ENCODE results near the gene IL13RA2.

Gene IL13RA2, protein sequence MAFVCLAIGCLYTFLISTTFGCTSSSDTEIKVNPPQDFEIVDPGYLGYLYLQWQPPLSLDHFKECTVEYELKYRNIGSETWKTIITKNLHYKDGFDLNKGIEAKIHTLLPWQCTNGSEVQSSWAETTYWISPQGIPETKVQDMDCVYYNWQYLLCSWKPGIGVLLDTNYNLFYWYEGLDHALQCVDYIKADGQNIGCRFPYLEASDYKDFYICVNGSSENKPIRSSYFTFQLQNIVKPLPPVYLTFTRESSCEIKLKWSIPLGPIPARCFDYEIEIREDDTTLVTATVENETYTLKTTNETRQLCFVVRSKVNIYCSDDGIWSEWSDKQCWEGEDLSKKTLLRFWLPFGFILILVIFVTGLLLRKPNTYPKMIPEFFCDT

DNA sequence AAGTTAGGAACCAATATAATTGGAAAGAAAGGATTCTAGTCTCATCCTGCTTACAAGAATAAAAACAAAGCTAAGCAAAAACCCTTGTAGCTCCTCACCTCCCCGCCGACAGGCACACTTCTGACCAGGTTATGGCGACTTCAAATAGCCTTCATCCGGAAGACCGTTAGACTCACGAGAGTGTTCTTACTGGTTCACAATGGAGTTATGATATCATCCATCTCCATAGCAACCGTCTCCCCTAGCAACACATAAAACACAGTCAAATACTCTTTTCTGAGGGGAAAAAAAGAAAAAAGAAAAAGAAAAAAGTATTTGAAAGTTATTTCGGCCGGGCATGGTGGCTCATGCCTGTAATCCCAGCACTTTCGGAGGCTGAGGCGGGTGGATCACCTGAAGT is at the start of gene IL13RA2:
IL13RA2 (minus strand) TSS at position 162 of the 400 bp plus-strand sequence. CDS start 347 bp downstream, outside the sequence.
- peak; percentile 53 for DNase-seq

DNA sequence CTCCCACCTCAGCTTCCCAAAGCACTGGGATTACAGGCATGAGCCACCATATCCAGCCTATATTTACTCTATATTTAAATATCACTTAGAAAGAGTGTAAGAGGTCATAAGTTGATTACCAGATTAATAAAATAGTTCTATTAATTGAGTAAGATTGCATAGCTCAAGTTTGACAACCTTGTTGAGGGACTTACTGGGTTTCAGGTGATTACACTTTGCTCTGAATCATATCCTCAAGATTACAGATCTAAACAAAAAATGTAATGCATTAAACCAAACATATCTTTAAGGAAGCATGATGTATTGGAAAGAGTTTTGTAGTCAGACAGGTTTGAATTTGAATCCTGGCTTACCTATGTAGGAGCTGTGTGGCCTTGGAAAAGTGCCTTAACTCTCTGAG is 47.9 kb upstream of the IL13RA2 start:
- DNase-seq, result no peak

DNA sequence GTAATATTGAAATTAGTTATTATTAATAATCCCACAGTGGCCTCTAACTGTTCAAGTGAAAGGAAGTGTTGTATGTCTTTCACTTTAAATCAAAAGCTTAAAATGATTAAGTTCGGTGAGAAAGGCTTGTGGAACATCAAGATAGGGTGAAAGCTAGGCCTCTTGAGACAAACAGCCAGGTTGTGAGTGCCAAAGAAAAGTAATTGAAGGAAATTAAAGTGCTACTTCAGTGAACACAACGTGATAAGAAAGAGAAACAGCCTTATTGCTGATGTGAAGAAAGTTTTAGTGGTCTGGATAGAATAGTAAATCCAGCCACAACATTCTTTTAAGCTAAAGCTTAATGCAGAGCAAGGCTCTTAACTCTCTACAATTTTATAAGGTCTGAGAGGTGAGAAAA is 42.6 kb upstream of the IL13RA2 start:
- no peak for DNase-seq

DNA sequence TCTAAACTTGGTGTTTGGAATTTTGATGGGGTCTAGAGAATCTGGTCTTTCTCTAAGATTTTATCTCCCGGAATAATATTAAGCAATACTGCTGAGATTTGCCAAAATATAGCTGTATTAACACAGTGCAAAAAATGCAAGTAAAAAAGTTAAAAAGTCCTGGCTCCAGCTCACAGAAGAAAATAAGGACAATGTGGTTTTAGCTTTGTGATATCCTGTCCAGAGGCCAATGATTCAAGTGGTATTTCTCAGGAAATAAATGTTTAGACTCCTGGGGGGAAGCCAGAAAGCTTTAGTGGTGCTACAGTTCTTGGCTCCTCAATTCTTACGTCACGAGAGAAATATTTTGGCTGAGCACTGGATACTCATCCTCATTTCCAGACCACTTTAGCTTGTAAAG is 40.9 kb upstream of the IL13RA2 start:
- no peak for DNase-seq

DNA sequence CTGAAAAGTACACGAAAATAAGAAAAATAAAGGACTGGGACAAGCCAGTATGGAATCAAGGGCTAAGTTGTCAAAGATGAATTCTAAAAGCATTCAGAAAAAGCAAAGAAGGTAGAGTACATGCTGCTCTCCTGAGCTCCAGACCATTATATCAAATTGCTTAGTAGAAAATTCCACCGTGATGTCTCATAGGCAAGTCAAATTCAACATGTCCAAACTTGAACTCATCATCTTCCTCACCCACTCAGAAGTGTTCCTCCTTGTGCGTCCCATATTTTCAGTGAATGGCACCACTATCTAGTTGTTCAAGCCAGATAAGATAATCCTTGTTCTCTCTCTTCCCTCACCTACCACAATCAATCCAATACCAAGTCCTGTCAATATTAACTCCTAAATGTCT is 37.5 kb upstream of the IL13RA2 start:
- DNase-seq, result no peak

DNA sequence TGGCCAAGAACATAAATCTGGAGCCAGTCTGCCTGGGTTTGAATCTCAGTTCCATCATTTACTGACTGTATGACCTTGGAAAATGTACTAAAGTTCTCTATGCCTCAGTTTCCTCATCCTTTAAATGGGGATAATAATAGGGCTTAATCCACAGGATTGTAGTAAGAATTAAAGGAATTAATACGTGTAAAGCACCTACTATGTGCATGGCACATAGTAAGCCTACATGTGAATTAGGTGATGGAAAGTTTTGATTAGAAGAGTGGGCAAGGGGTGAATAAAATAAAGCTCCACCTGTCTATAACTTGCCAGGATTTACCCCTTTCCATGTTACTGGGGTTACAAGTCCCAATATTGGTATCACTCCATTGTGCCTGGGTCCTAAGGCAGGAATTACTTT is 35.8 kb upstream of the IL13RA2 start:
- DNase-seq, result no peak

DNA sequence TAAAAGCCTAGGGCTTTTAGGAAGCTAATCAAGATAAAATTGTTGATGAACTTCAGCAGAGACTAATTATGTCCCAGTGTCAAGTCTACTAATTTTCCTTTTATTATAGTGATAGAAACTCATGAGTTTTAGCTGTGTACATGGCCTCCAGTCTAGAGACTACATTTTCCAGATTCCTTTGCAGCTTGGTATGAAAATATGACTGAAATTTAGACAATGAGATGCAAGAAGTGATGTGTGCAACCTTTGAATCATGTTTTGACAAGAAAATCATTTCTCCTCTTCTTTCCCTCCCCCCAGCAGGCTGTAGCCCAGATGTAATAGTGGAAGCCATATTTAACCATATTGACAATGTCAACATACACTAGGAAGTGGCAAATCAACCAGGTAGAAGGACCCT is 30.3 kb upstream of the IL13RA2 start:
- DNase-seq, result no peak

DNA sequence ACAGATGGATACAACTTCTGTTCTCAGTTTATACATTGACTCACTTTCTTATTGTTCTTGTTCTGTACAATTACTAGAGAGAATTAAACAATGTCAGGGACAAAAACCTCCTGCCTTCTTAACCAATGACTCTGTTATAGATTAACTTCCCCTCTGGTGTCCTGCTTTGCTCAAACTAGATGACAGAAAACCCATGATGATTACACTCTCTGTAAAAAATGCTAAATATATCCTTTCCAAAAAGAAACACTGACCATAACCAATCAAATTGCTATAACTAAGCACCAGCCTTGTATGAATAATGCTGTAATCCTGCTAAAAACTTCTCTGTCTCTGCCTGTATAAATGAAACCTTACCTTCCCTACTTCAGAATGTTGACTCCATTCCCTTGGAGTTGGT is 29.8 kb upstream of the IL13RA2 start:
- DNase-seq, result no peak

DNA sequence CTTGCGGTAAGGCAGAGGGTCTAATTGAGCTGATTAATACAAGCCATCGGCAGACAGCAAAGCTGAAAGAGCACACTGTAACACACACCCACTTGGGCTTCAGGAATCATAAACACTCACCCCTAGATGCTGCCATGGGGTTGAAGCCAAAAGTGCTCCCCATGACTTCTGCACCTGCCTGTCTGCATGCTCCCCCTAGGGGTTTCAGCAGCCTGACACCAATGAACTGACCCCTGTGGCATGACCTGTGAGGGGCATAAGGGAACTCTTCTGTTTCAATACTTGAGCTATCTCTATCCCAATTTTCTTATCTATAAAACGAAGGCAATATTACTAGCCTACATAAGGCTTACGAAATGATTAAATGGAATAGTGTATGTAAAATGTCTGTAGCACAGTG is 23.0 kb upstream of the IL13RA2 start:
- no peak for DNase-seq

DNA sequence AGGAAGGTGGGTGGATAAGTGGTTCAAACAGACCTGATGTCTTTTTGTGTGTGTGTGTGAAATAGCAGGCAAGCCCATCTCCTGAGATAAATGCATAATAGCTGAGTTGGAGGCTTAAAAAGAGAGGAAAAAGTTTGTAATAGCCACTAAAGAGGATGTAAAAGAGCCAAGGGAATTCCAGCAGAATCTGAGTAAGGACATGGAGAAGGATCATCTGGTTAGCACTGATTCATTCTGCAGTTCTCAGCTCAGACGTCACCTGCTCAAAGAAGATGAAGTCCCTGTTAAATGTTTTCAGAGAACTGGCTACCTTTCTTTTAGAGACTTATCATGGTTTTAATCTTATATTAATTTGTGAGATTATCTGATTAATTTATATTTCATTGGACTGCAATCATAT is 21.0 kb upstream of the IL13RA2 start:
- DNase-seq, result no peak

DNA sequence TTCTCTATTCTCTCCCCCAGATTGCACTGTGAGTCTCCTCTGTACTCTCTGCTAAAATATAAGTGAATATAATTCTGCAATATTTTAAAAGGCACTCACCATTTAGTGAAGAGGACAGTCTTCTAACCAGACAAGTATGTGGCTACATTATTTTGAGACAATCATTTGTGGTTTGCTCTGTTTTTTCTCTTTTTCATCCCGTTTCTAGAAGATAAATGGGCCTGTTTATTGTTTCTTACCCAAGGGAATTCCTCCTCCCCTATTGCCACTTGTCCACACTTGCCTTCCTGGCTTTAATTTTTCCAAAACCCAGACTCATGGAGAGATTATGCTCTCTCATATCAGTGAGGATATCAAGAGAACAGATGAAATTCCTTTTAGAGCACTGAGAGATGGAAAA is 18.6 kb upstream of the IL13RA2 start:
- no peak for DNase-seq

DNA sequence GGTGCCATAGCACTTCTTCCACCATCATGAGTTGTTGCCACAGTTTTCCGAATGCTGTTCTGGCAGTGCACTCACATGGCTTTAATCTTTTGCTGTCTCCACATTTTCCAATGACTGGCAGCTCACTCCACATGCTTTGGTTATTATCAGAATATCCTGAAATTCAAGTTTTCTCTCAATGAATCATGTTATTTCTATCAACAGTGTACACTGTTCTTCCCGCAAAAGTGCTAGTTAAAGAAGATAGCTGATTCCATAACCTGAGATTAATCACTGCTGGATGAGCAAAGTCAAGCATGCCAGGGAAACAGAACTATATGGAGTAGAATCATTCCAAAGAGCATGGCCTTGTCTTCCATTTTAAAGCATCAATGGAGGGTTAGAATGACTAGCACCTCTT is 14.6 kb upstream of the IL13RA2 start:
- DNase-seq, result no peak

DNA sequence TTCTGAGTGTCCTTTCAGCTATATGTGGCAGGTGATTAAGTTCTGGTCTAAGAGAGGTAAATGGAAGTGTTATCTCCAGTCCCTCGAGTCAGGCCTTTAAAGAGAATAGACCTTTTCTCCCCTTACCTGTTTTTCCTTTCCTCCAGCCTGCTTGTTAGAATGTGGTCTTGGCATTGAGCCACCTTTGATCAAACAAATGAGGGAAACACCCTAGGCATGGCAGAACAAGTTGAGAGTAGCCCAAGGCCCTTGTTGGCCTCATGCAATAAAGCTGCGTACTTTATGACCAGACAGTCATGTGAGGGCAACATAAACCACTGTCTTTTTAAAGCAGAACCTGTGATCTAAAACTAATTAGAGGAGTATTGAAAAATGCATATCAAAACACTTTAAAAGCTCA is 13.2 kb upstream of the IL13RA2 start:
- peak; percentile 75 for DNase-seq

DNA sequence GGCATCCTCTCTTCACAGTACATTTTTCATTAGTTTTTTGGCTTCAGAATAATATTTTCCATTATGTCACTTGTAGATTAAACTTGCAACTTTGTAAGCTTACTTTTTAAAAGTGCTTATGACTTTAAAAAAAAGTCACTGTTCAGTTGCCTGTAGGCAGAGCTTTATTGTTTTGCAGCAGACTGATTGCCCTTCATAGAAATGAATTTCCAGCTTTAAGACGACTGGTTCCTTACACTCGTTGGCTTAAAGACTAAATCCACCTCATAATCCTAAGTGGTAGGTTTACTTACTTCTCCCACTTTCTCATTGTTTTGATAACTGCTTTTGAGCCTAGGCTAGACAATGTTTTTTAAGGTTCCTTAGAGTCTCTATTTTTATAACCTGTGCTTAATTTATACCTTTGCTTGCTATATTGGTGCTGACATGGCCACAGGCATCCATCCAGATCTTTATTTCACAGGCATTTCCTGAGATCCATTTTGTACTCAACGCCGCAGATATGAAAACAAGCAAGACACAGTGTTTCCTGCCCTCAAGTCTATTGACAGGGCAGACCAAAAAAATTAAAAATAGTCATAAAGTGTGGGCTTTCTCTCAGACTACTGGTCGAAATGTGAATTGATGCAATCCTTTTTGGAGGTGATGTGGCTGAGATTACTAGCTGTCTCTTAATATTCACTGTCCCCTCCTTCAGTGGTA is 12.6 kb upstream of the IL13RA2 start:
- no peak for DNase-seq

DNA sequence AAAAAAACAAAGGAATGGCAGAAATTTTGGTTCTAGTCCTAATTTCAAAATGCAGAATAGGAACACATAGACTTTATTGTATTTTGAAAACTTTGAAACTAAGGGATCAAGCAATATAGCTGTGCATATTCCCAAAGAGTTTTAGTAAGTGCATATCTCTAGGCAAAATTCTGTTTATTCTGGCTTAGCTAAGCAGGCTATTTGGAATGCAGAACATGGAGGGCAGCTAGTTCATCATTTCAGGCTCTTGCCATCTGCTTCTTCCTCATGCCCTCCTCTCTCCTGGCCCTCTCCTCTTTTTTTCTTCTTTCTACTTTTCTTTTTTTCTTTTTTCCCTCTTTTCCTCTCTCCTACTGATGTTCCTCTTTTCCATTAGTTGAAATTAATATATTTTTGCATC is 12.0 kb upstream of the IL13RA2 start:
- no peak for DNase-seq

DNA sequence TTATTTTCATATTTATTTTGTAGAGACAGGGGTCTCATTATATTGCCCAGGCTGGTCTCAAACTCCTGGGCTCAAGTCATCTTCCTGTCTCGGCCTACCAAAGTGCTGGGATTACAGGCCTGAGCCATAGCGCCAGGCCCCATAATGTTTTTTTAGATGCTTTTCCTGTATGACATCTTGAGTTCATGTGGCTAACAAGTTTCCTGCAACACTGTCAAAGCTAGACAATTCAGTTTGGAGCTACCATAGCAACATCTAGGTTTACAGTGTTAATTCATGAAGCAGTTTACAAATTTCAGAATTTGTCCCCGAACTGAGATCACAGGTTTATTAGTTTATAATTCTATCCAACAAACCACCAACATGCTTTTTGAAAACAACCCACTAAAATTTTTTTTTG is 6.4 kb upstream of the IL13RA2 start:
- no peak for DNase-seq

DNA sequence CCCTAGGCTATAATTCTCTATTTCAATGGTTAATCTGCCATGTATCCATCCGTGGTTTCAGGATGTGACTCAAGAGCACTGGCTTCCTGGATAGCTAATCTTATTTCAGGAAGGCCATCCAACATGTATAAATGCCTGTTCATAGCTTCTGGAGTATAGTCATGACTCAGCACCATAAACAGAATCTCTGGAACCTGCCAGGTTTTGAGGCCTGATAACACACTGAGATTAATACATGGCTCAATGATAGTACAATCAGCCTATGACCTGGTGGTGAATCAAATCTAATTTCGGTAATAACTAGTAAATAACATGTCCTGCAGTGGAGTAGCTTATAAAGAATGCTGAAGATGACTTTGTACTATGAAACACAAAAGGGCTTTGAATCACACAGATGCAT is 5.7 kb upstream of the IL13RA2 start:
- DNase-seq, result peak; percentile 80

DNA sequence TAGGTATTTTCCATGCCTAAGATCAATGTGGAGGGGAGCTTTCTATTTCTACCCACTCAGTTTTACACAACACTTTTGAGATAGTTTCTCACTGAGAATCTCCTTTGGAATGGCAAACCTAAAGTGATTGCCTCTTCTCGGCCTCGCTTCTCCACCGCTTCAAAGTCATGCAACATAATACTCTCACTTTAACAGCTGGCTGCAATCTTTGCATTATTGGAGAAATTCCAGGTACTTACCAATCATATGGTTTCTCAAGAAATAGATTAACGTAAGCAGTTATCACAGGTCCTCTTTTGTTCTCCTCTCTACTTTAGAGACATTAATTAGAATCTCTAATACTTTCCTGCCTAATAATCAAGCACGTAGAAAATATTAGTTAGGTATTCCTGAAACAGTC is 3.7 kb upstream of the IL13RA2 start:
- DNase-seq, result no peak

DNA sequence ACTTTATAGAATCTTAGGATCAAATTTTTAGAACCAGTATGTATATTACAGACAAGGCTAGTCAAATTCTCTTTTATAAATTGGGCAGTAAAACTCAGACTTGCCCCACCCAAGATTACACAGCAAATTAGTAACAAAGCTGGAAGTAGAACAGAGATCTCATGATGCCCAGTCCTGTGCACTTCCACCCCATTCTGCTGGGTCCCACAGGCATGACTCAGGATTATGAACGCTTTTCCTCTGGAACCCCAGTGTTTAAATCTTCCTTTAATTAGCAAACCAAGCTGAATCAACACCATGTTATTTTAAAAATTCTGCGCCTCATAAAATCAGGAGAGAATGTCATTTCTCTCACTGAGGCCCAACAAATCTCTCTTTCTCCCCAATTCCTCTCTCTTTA is 1.5 kb upstream of the IL13RA2 start:
- DNase-seq, result no peak

DNA sequence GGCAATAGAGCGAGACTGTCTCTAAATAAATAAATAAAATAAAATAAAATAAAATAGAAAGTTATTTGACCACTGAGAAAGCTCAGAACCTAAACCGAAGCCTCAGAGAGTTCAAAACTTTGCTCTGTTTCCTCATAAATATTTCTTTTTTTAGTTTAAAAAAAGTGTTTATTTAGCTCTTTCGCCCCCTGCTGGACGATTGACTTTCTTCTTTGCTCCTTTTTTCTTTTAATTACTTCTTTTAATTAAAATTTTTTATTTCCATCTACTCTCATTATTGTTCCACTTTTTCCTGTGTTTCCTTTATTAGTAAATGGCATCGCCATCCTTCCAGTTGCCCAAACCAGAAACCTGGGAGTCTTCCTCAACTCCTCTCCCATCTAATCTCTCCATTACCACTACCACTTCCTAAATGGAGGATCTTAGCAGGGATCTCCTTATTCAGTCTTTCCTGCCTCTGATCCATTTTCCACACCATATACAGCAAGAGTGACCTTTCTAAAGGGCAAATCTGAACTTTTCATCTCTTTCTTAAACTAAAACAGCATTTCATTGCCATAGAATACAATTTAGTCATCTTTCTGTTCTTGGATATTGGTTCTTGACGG is 728 bp upstream of the IL13RA2 start:
- peak; percentile 11 for DNase-seq

DNA sequence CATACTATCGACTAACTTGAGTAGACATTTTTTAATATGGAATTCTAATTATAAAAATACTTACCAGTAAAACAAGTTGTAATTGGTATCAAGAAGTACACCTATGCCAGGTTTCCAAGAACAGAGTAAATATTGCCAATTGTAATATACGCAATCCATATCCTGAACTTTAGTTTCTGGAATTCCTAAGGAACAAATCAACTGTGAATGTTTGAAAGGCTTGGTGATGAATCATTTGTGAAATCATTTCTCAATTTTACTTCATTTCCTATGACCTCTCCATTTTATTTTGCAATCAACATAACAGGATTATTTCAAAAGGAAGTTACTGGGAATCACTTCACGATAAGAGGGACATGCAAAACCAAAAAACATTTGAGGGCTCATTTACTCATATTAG is 3.7 kb downstream of the IL13RA2 start:
- DNase-seq, result no peak

DNA sequence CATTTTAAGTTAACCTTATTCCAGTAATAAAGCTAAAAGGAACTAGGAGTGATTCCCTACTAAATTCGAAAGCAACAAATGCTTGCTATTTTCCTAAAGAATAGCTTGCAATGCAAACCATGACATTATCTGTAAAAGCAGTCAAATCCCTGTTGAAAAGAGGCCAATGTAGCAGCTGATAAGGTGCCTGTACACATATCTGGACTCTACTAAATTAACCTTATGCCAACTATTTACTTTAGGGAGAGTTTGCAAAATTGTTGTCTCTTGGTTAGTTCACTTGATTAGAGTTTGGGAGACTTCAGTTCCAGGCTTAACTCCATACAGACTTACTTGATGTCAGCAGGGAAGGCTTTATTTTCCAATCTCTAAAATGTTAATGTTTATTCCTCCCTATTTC is 6.0 kb downstream of the IL13RA2 start:
- no peak for DNase-seq

DNA sequence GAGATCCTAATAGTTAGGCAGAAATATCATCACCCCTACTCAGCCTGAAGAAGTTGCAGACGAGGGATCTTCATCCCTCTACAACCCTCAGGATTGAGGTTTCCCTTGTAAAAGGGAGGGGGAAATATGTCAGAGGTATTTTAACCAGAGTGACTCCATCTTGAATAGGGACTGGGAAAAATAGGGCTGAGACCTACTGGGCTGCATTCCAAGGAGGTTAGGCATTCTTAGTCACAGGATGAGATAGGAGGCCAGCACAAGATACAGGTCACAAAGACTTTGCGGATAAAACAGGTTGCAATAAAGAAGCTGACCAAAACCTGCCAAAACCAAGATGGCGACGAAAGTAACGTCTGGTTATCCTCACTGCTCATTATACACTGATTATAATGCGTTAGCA is 17.5 kb downstream of the IL13RA2 start:
- DNase-seq, result no peak

DNA sequence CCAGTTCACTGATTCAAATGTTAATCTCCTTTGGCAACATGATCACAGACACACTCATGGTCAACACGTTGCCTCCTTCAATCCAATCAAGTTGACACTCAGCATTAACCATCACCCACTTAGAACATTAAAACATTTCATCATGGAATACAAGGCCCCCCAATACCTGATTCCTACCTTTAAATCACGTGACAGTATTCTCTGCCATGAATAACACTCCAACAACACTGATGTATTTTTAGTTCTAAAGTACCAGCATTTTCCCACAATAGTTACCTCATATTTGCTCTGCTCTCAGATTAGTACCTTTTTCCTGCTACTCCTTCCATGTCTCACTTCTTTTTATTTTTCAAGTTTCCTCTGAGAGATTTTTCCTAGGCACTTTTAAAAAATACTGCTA is 19.6 kb downstream of the IL13RA2 start:
- no peak for DNase-seq
